Smooth muscle cell (in vitro differentiated cells): ENCODE measurements around the gene FKTN. TPM values are rescaled to one million over a fixed set of nuclear protein-coding genes. Genes with fewer than 3 reads are reported as not detected.

Source experiments
- DNase-seq: peaks from one replicate; lab custom pipeline; 2025; ENCODE audit not compliant: unreplicated experiment; lab: John Stamatoyannopoulos, UW
- H2AFZ ChIP-seq: fragments of 200-600 bp; sonication (generic); 2 replicates; pipeline ENCODE4 v1.6.0; 2016; ENCODE audit warnings: antibody characterized with exemption, low read depth, mild to moderate bottlenecking
- H3F3A ChIP-seq: fragments of 200-600 bp; sonication (generic); 2 replicates; pipeline ENCODE4 v1.6.0; 2017; ENCODE audit warnings: antibody characterized with exemption, low read depth
- H3K27ac ChIP-seq: fragments of 200-600 bp; sonication (generic); 2 replicates; pipeline ENCODE4 v1.5.1; 2016; ENCODE audit warnings: low read depth, mild to moderate bottlenecking
- H3K27me3 ChIP-seq: fragments of 200-600 bp; sonication (generic); 2 replicates; pipeline ENCODE4 v1.6.1; 2016; ENCODE audit warnings: low read depth, mild to moderate bottlenecking
- H3K36me3 ChIP-seq: fragments of 200-600 bp; sonication (generic); 2 replicates; pipeline ENCODE4 v1.5.1; 2016; ENCODE audit warnings: low read depth
- H3K4me1 ChIP-seq: fragments of 200-600 bp; sonication (generic); 2 replicates; pipeline ENCODE4 v1.5.1; 2016; ENCODE audit warnings: low read depth
- H3K4me2 ChIP-seq: fragments of 200-600 bp; sonication (generic); 2 replicates; pipeline ENCODE4 v1.6.0; 2016; ENCODE audit warnings: mild to moderate bottlenecking
- H3K4me3 ChIP-seq: fragments of 200-600 bp; sonication (generic); 2 replicates; pipeline ENCODE4 v1.5.1; 2016; ENCODE audit warnings: mild to moderate bottlenecking
- H3K79me2 ChIP-seq: fragments of 200-600 bp; sonication (generic); 2 replicates; pipeline ENCODE4 v1.6.0; 2016; ENCODE audit warnings: low read depth, mild to moderate bottlenecking
- H3K9ac ChIP-seq: fragments of 200-600 bp; sonication (generic); 2 replicates; pipeline ENCODE4 v1.6.0; 2016; ENCODE audit warnings: low read depth
- H3K9me3 ChIP-seq: fragments of 200-600 bp; sonication (generic); replicated peaks from 2 replicates; pipeline ENCODE4 v1.5.1; 2016; ENCODE audit warnings: low read depth
- H4K20me1 ChIP-seq: fragments of 200-600 bp; sonication (generic); 2 replicates; pipeline ENCODE4 v1.6.0; 2016; ENCODE audit warnings: low read depth
- WGBS: methylation state at CpG from one replicate; pipeline ENCODE4 v1.1.7; 2016; ENCODE audit warnings: low lambda C conversion rate; 5-methylcytosine and 5-hydroxymethylcytosine counted together
- polyA plus RNA-seq: library from polyadenylated mRNA; unstranded; fragments of >200 nt; fragmentation: Nextera tagmentation; extraction: Ambion mirVana; gene quantifications from 2 replicates; pipeline ENCODE4 v1.2.1, GENCODE V29; 2016
- total RNA-seq: library from RNA; depleted of rRNA; stranded (reverse); fragments of >200 nt; gene quantifications from 2 replicates; pipeline ENCODE4 v1.2.3, GENCODE V29; 2014
- TF ChIP-seq, protein P1 (sequence below): fragments of 200-600 bp; sonication (generic); IDR thresholded peaks from 2 replicates; pipeline ENCODE4 v1.5.1; 2017; ENCODE audit warnings: borderline replicate concordance, mild to moderate bottlenecking, antibody characterized with exemption; ENCODE audit not compliant: insufficient read depth, poor library complexity, severe bottlenecking

Gene FKTN
- total and polyA plus RNA-seq, 2 experiments from 2014 or later = 6.2 to 11.7 TPM

DNA sequence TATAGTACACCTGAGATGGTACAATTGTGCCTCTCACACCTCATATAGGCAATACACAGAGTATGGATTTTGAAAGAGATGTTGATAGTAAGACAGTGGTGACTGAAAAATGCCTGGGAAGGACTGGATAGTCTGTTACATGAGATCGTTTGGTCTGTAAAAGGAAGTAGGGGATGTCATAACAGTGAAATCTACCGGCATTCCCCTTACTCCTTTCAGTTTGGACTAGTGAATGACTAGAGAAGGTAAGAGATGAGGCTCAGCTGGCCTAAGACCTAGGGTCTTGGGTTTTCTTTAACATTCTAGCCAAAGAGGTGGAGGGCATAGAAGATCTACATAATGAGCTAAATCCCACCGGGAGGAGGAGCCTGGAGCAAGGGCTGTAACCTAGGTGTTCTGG lies 112.4 kb downstream of the FKTN start:
- Histone ChIP-seq H3K27ac (no peak overlapping the region), H3K36me3 (no peaks in the 10 kb centered on the region), H3K9ac (no peak overlapping the region), H3F3A (no peaks in the 10 kb centered on the region), H3K4me1 (peaks cover 10% of the 10 kb centered on the region), H4K20me1 (no peaks in the 10 kb centered on the region), H3K4me2 (no peak overlapping the region), H2AFZ (no peak overlapping the region), H3K4me3 (no peak overlapping the region), H3K27me3 (peaks cover 3% of the 10 kb centered on the region), H3K79me2 (no peaks in the 10 kb centered on the region), H3K9me3 (no peaks in the 10 kb centered on the region)
- DNase-seq = no peak
- TF ChIP-seq, protein P1, sequence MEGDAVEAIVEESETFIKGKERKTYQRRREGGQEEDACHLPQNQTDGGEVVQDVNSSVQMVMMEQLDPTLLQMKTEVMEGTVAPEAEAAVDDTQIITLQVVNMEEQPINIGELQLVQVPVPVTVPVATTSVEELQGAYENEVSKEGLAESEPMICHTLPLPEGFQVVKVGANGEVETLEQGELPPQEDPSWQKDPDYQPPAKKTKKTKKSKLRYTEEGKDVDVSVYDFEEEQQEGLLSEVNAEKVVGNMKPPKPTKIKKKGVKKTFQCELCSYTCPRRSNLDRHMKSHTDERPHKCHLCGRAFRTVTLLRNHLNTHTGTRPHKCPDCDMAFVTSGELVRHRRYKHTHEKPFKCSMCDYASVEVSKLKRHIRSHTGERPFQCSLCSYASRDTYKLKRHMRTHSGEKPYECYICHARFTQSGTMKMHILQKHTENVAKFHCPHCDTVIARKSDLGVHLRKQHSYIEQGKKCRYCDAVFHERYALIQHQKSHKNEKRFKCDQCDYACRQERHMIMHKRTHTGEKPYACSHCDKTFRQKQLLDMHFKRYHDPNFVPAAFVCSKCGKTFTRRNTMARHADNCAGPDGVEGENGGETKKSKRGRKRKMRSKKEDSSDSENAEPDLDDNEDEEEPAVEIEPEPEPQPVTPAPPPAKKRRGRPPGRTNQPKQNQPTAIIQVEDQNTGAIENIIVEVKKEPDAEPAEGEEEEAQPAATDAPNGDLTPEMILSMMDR = no peak
- WGBS = 85% methylated on average over 3 of the region's 3 CpGs

DNA sequence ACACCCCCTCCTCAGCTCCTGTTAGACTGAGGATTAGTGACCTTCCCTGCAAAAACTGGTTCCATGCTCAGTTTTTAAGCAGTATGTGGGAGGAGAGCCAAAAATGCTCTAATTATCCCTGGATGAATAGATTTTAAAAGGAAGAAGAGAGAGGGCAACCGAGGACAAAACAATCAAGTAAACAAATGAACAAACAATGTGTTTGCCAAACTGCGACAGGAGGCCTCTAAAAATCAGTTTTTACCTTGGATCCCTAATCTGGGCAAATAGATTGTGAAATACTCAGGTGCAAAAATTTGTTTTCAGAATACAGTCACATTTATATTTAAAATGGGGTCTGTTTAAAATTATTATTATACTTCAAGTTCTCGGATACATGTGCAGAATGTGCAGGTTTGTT lies 112.8 kb downstream of the FKTN start:
- Histone ChIP-seq H3K27me3 (peaks cover 3% of the 10 kb centered on the region), H3K79me2 (no peaks in the 10 kb centered on the region), H3K9ac (no peak overlapping the region), H3K36me3 (no peaks in the 10 kb centered on the region), H3K4me2 (no peak overlapping the region), H2AFZ (no peak overlapping the region), H3K4me1 (peaks cover 14% of the 10 kb centered on the region), H3F3A (no peaks in the 10 kb centered on the region), H3K27ac (no peak overlapping the region), H3K4me3 (no peak overlapping the region), H3K9me3 (no peaks in the 10 kb centered on the region), H4K20me1 (no peaks in the 10 kb centered on the region)
- WGBS = 93% methylated on average over 3 of the region's 3 CpGs
- no peak for DNase-seq
- TF ChIP-seq, protein P1 = no peak

DNA sequence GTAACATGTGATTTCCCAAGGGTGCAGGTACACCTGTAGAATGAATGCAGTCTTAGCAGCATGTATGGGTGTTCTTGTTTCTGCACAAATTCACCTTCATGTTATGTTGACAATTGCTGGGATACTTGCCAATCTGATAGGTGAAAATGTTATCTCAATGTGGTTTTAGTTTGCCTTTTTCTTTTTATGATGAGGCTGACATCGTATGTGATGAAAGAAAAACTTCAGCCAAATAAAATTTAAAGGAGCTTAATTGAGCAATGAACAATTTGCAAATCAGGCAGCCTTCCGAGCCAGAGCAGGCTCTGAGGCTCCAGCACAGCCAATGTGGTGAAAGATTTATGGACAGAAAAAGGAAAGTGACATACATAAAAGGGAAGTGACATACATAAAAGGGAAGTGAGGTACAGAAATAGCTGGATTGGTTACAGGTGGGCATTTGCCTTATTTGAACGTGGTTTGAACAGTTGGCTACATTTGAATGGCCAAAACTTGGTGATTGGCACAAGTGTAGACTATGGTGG lies 114.8 kb downstream of the FKTN start:
- H3K9ac ChIP-seq = no peak overlapping the region
- peaks cover 3% of the 10 kb centered on the region for H3K27me3 ChIP-seq
- no peak overlapping the region for H3K4me3 ChIP-seq
- H3K4me2 ChIP-seq = no peak overlapping the region
- 56% methylated on average over 3 of the region's 3 CpGs for WGBS
- H3K27ac ChIP-seq = no peak overlapping the region
- H2AFZ ChIP-seq = no peak overlapping the region
- H3K9me3 ChIP-seq = no peaks in the 10 kb centered on the region
- no peaks in the 10 kb centered on the region for H3K36me3 ChIP-seq
- peaks cover 24% of the 10 kb centered on the region for H3K4me1 ChIP-seq
- H4K20me1 ChIP-seq = no peaks in the 10 kb centered on the region
- no peaks in the 10 kb centered on the region for H3F3A ChIP-seq
- no peaks in the 10 kb centered on the region for H3K79me2 ChIP-seq
- TF ChIP-seq, protein P1 = no peak
- no peak for DNase-seq

DNA sequence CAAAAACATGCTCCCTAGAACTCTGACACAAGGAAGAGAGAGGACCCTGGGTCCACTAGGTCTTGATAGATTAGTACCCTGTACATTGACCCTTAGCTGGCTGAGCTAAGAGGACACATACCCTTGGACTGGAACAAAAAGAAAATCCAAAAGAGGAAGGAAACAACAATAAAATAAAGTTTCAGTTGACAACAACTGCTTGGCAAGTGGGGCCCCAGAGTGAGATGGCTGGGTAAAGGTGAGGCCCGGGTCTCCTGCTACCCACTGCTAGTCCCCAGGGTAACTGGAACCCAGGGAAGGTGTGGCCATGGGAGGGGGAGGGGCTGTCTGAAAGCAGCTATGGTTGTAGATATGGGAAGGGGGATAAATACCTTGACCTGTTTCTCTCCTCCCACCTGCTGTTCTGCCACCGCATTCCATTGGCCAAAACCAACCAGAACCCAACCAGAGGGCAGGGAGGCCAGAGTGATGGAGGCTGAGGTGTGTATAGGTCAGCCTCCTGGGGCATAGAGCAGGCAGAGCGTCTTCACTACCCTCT lies 116.0 kb downstream of the FKTN start:
- Histone ChIP-seq H4K20me1 (no peaks in the 10 kb centered on the region), H3F3A (no peaks in the 10 kb centered on the region), H3K4me2 (no peak overlapping the region), H3K36me3 (no peaks in the 10 kb centered on the region), H2AFZ (no peak overlapping the region), H3K27me3 (peaks cover 3% of the 10 kb centered on the region), H3K9ac (no peak overlapping the region), H3K4me3 (no peak overlapping the region), H3K4me1 (peaks cover 34% of the 10 kb centered on the region), H3K27ac (no peak overlapping the region), H3K9me3 (no peaks in the 10 kb centered on the region), H3K79me2 (no peaks in the 10 kb centered on the region)
- DNase-seq = no peak
- WGBS = 89% methylated on average over 3 of the region's 3 CpGs
- TF ChIP-seq, protein P1 = no peak
